A673 (cell line): ENCODE data around the gene GPM6B.

Experiments
- CTCF ChIP-seq: fragments of 300-800, 200-600 bp; sonication (generic); conservative IDR thresholded peaks from 2 replicates; pipeline ENCODE4 v1.5.1; 2017; ENCODE audit warnings: low read depth, mild to moderate bottlenecking, antibody characterized with exemption, low read length, moderate library complexity, mixed read lengths
- EZH2 ChIP-seq: fragments of 200-600 bp; sonication (generic); IDR thresholded peaks from 2 replicates; pipeline ENCODE4 v1.6.1; 2017; ENCODE audit warnings: borderline replicate concordance, low read depth, mild to moderate bottlenecking, mixed read lengths, antibody characterized with exemption, low read length; ENCODE audit not compliant: poor library complexity, severe bottlenecking

DNA sequence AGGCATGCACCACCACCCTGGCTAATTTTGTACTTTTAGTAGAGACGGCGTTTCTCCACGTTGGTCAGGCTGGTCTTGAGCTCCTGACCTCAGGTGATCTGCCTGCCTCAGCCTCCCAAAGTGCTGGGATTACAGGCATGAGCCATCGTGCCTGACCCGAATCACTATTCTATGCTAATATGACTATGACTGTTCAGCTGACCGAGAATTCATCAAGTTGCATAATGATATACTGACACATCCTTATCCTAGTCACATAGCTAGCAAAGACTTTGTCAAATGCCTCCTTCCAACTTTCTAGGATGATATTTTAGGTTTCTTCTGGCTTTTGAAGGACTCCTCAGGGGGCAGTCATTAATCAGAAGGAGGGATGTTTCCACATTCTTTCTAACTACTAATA, 4.8 kb upstream of the GPM6B start:
- no peak for TF ChIP-seq CTCF
- TF ChIP-seq EZH2, result no peak
